PFSK-1 (cell line): Measurements from ENCODE around the gene HOXD10.

Experiments used
- FOXP2 ChIP-seq: optimal IDR thresholded peaks from 2 replicates; pipeline ENCODE3; 2011; ENCODE audit warnings: borderline replicate concordance, control low read depth, inconsistent platforms; ENCODE audit not compliant: insufficient read depth; ENCODE audit errors: extremely low read length, extremely low read depth
- POLR2AphosphoS5 ChIP-seq: IDR thresholded peaks from 2 replicates; pipeline ENCODE4 v1.6.1; 2012; ENCODE audit warnings: low read depth, mild to moderate bottlenecking, control low read depth, low read length, moderate library complexity
- REST ChIP-seq, 2 experiments: IDR thresholded peaks; 2 replicates each; pipeline versions ENCODE4 v1.6.1 to v1.8.0; 2011 to 2012; ENCODE audit warnings: low read depth in 2 of 2, low read length in 2 of 2, control low read depth in 1 of 2, inconsistent platforms in 1 of 2, mild to moderate bottlenecking in 1 of 2, moderate library complexity in 1 of 2; ENCODE audit not compliant: insufficient read depth in 1 of 2
- SIN3A ChIP-seq: IDR thresholded peaks from 2 replicates; pipeline ENCODE4 v1.6.1; 2012; ENCODE audit warnings: mild to moderate bottlenecking, low read length, moderate library complexity, borderline replicate concordance; ENCODE audit not compliant: insufficient read depth
- TAF1 ChIP-seq: IDR thresholded peaks from 2 replicates; pipeline ENCODE4 v1.6.1; 2012; ENCODE audit warnings: low read length, control low read depth, borderline replicate concordance; ENCODE audit not compliant: insufficient read depth

The HOXD10 gene

GRCh38 chr2:176164611-176165369, 48.2 kb downstream of the HOXD10 start:
- TF ChIP-seq SIN3A (no peak), TAF1 (no peak), POLR2AphosphoS5 (no peak)

GRCh38 chr2:176165370-176166050, 48.9 kb downstream of the HOXD10 start:
- TF ChIP-seq SIN3A: no peak
- TF ChIP-seq TAF1: no peak

GRCh38 chr2:176166272-176166671, 49.7 kb downstream of the HOXD10 start:
- TF ChIP-seq REST (IDR thresholded peaks at IDR 0.05; ENCODE audit: insufficient read depth in 1 of 2, low read depth in 2 of 2, low read length in 2 of 2) (no peak), TAF1 (no peak), FOXP2 (no peak), SIN3A (no peak), POLR2AphosphoS5 (no peak)

GRCh38 chr2:176167398-176167797, 50.8 kb downstream of the HOXD10 start:
- TF ChIP-seq POLR2AphosphoS5: no peak
- TF ChIP-seq FOXP2: no peak
- no peak for TF ChIP-seq SIN3A
- no peak for TF ChIP-seq REST (IDR thresholded peaks at IDR 0.05; ENCODE audit: insufficient read depth in 1 of 2, low read depth in 2 of 2, low read length in 2 of 2)
- no peak for TF ChIP-seq TAF1

GRCh38 chr2:176169181-176169580, 52.6 kb downstream of the HOXD10 start:
- TF ChIP-seq FOXP2 (no peak), REST (IDR thresholded peaks at IDR 0.05; ENCODE audit: insufficient read depth in 1 of 2, low read depth in 2 of 2, low read length in 2 of 2) (no peak), SIN3A (no peak), TAF1 (no peak), POLR2AphosphoS5 (no peak)
